ENCODE results near the gene PMFBP1. TPM values are rescaled to one million over a fixed set of nuclear protein-coding genes. Genes with fewer than 3 reads are reported as not detected.

PMFBP1 gene
- polyA plus RNA-seq, 1 experiment = 0.07 TPM

DNA sequence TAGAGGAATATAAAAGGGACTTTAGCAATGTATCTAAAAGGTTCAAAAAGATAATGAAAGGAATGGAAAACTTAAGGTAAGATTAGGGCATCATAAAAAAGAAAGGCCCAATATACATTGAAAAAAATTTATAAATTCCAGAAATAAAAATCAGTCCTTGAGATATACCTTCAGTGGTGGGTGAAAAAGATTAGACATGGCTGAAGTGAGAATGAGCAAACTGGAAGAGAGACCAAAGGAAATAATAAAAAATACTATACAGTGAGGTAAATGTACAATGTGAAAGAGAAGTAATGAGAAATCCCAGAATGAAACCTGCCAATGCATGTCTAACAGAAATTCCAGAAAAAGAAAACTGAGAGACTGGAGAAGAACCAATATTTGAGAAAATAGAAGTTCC lies 42.9 kb upstream of the PMFBP1 start:
- POLR2A ChIA-PET = no interaction called here
- DNase-seq (ENCODE audit: low read depth) = no peak
- TF ChIP-seq, protein P1, sequence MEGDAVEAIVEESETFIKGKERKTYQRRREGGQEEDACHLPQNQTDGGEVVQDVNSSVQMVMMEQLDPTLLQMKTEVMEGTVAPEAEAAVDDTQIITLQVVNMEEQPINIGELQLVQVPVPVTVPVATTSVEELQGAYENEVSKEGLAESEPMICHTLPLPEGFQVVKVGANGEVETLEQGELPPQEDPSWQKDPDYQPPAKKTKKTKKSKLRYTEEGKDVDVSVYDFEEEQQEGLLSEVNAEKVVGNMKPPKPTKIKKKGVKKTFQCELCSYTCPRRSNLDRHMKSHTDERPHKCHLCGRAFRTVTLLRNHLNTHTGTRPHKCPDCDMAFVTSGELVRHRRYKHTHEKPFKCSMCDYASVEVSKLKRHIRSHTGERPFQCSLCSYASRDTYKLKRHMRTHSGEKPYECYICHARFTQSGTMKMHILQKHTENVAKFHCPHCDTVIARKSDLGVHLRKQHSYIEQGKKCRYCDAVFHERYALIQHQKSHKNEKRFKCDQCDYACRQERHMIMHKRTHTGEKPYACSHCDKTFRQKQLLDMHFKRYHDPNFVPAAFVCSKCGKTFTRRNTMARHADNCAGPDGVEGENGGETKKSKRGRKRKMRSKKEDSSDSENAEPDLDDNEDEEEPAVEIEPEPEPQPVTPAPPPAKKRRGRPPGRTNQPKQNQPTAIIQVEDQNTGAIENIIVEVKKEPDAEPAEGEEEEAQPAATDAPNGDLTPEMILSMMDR (IDR thresholded peaks at IDR 0.05; ENCODE audit: insufficient read depth, low read depth, low read length) = no peak
- H3K27me3 ChIP-seq (ENCODE audit: control insufficient read depth, insufficient read depth, low read length) = no peaks in the 10 kb centered on the region
- no peak overlapping the region for H3K4me3 ChIP-seq (ENCODE audit: low read depth, low read length)
- no peaks in the 10 kb centered on the region for H3K36me3 ChIP-seq (ENCODE audit: control insufficient read depth, insufficient read depth, low read length)
- CTCF ChIA-PET = no interaction called here

DNA sequence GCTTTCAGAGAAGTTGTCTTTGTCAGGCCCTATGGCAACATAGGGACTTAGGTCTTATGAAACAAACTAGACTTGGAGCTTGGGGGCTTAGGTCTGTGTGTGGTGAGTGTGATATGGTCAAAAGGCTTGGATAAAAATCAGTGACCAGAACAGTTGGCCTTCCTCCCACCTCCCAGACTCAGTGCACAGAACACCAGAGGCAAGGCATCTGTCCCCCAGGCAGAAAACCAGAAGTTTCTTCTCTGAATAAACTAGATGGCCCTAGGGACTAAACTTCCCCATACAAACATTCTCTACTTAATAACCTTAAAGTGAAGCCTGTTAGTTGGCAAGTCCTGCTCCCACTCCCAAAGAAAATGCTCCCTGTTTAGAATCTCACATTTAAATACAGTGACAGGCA lies 39.2 kb upstream of the PMFBP1 start:
- Histone ChIP-seq H3K36me3 (ENCODE audit: control insufficient read depth, insufficient read depth, low read length) (no peaks in the 10 kb centered on the region), H3K4me3 (ENCODE audit: low read depth, low read length) (no peak overlapping the region), H3K27me3 (ENCODE audit: control insufficient read depth, insufficient read depth, low read length) (no peaks in the 10 kb centered on the region)
- TF ChIP-seq, protein P1 (IDR thresholded peaks at IDR 0.05; ENCODE audit: insufficient read depth, low read depth, low read length) = no peak
- ChIA-PET POLR2A (no interaction called here), CTCF (no interaction called here)
- no peak for DNase-seq (ENCODE audit: low read depth)

DNA sequence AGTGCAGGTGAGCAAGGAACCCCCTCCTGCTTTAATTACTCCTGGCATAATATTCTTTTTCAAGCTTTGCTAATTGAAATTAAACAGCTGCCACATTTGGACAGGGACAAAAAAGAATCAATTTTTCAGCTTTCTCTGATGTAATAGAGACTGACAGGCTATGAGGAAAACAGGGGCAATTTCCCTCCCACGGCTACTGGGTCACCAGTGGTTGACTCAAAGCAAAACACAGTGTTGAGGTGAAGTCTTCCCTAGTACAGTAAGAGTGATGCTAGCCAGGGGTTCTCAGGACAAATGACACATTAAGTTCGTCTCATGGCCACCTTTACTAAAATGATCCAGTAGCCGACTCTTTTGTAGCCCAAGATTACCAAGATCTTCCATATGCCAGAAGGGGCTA lies 38.6 kb upstream of the PMFBP1 start:
- Histone ChIP-seq H3K27me3 (ENCODE audit: control insufficient read depth, insufficient read depth, low read length) (no peaks in the 10 kb centered on the region), H3K36me3 (ENCODE audit: control insufficient read depth, insufficient read depth, low read length) (no peaks in the 10 kb centered on the region), H3K4me3 (ENCODE audit: low read depth, low read length) (no peak overlapping the region)
- no peak for DNase-seq (ENCODE audit: low read depth)
- TF ChIP-seq, protein P1 (IDR thresholded peaks at IDR 0.05; ENCODE audit: insufficient read depth, low read depth, low read length) = no peak
- ChIA-PET CTCF (interaction anchor here (1.4 kb wide), 1 partner anchor 12 kb away, joined by 3 read pairs; no protein-coding TSS in a partner anchor), POLR2A (no interaction called here)

DNA sequence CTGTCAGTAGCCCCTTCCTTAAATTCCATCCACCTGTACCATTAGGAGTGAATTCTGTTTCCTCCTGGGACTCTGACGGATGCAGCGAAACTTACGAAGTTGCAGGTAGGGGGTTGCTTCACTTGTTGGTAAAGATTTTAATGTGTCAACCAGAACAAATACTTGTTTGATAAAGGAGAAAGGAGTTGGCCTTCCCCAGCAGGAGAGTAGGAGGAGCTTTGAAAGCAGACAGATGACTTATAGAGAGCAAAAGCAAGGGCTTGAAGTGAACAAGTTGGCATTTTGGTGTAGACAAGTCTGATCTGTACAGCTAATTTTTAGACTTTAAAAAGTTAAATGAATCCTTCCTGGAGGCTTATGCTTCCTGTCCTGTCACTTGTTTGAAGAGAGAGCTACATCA lies 38.1 kb upstream of the PMFBP1 start:
- H3K27me3 ChIP-seq (ENCODE audit: control insufficient read depth, insufficient read depth, low read length) = no peaks in the 10 kb centered on the region
- H3K4me3 ChIP-seq (ENCODE audit: low read depth, low read length) = no peak overlapping the region
- no peaks in the 10 kb centered on the region for H3K36me3 ChIP-seq (ENCODE audit: control insufficient read depth, insufficient read depth, low read length)
- ChIA-PET POLR2A (no interaction called here), CTCF (interaction anchor here (1.4 kb wide), 1 partner anchor 12 kb away, joined by 3 read pairs; no protein-coding TSS in a partner anchor)
- TF ChIP-seq, protein P1 (IDR thresholded peaks at IDR 0.05; ENCODE audit: insufficient read depth, low read depth, low read length) = no peak
- DNase-seq (ENCODE audit: low read depth) = no peak

DNA sequence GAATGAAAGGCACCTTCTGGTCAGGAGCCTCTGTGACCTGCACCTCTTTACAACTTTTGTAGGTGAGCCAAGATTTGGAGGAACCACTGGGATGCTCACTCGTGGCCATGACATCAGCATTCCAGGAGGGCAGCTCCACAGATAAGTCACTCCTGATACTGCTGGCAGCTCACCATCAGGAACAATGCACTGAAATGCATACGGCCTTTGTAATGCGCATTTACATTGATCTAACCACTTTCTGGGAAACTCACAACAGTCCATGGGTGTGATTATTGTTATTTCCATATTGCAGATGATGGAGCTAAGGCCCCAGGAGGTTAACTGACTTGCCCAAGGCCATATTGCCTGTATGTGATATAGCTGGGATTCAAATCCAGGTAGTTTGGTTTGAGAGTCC lies 34.3 kb upstream of the PMFBP1 start:
- TF ChIP-seq, protein P1 (IDR thresholded peaks at IDR 0.05; ENCODE audit: insufficient read depth, low read depth, low read length) = no peak
- Histone ChIP-seq H3K4me3 (ENCODE audit: low read depth, low read length) (no peak overlapping the region), H3K36me3 (ENCODE audit: control insufficient read depth, insufficient read depth, low read length) (no peaks in the 10 kb centered on the region), H3K27me3 (ENCODE audit: control insufficient read depth, insufficient read depth, low read length) (no peaks in the 10 kb centered on the region)
- DNase-seq (ENCODE audit: low read depth) = no peak
- ChIA-PET CTCF (interaction anchor here (1.0 kb wide), 1 partner anchor 8 kb away, joined by 4 read pairs; no protein-coding TSS in a partner anchor), POLR2A (no interaction called here)
